Panc1 (cell line): ENCODE measurements around the gene ARHGAP44. TPM values are rescaled to one million over a fixed set of nuclear protein-coding genes. Genes with fewer than 3 reads are reported as not detected.

Experiments used
- ATAC-seq: fragments of 200-7000 bp; cut with Tn5 transposase; 2 replicates; pipeline ENCODE4 v1.9.1; 2020; ENCODE audit warnings: mild to moderate bottlenecking, moderate library complexity
- BruUV-seq: library from RNA; stranded (reverse); fragments of 400-500 nt; replicated peaks from 2 replicates; lab custom pipeline; 2021; lab: Mats Ljungman, UMichigan
- CTCF ChIA-PET: fragments of 300-600 bp; sonication (Branson Sonifier 250); formaldehyde crosslinking; loops from one replicate; lab custom pipeline; 2022; ENCODE audit warnings: antibody characterized with exemption; lab: Charles Lee
- POLR2A ChIA-PET: fragments of 300-600 bp; sonication (Branson Sonifier 250); formaldehyde crosslinking; loops from one replicate; lab custom pipeline; 2022; ENCODE audit warnings: antibody characterized with exemption; lab: Charles Lee
- DNase-seq: peaks from one replicate; pipeline ENCODE4 v3.0.0-alpha.2; 2010; ENCODE audit warnings: low read depth, low spot score
- H3K27ac ChIP-seq: 2 replicates; pipeline ENCODE4 v1.5.1; 2011; ENCODE audit warnings: mild to moderate bottlenecking, low read length, inconsistent platforms
- H3K27me3 ChIP-seq: fragments of 200-500 bp; sonication (Bioruptor generic); 2 replicates; pipeline ENCODE4 v1.6.0; 2014; ENCODE audit warnings: low read length, inconsistent platforms; ENCODE audit not compliant: control insufficient read depth, insufficient read depth
- H3K36me3 ChIP-seq: fragments of 200-500 bp; sonication (Bioruptor generic); 2 replicates; pipeline ENCODE4 v1.5.1; 2014; ENCODE audit warnings: inconsistent platforms, mild to moderate bottlenecking, low read length, moderate library complexity; ENCODE audit not compliant: control insufficient read depth, insufficient read depth
- H3K4me1 ChIP-seq: 2 replicates; pipeline ENCODE4 v1.5.1; 2011; ENCODE audit warnings: inconsistent platforms, mild to moderate bottlenecking, low read length, moderate library complexity; ENCODE audit not compliant: control insufficient read depth, insufficient read depth
- H3K4me3 ChIP-seq, 2 experiments: 2 replicates each; pipeline ENCODE4 v1.5.1; 2011 to 2012; ENCODE audit warnings: low read depth in 2 of 2, low read length in 2 of 2, mild to moderate bottlenecking in 2 of 2, inconsistent platforms in 1 of 2, moderate library complexity in 1 of 2
- H3K9me3 ChIP-seq: fragments of 200-500 bp; sonication (Bioruptor generic); 2 replicates; pipeline ENCODE4 v1.5.1; 2014; ENCODE audit warnings: low read depth, mild to moderate bottlenecking, inconsistent platforms, low read length, moderate library complexity; ENCODE audit not compliant: control insufficient read depth, insufficient read depth
- CTCF ChIP-seq: fragments of 450-650 bp; IDR thresholded peaks from 2 replicates; pipeline ENCODE4 v1.5.1; 2017; ENCODE audit warnings: mild to moderate bottlenecking
- POLR2AphosphoS5 ChIP-seq: IDR thresholded peaks from 2 replicates; pipeline ENCODE4 v1.6.1; 2012; ENCODE audit warnings: mild to moderate bottlenecking, low read depth, low read length, moderate library complexity
- SIN3A ChIP-seq: IDR thresholded peaks from 2 replicates; pipeline ENCODE4 v1.6.1; 2012; ENCODE audit warnings: low read depth, mild to moderate bottlenecking, low read length, moderate library complexity, borderline replicate concordance; ENCODE audit not compliant: insufficient read depth
- TCF7L2 ChIP-seq: IDR thresholded peaks from 2 replicates; pipeline ENCODE4 v1.6.1; 2011; ENCODE audit warnings: mild to moderate bottlenecking, low read depth, low read length, inconsistent platforms
- in situ Hi-C: cut with HindIII; loops from 2 replicates; pipeline ENCODE4 v1.10.0; 2016; ENCODE audit warnings: low sequenced_read_pairs, low pct_unique_long_range_greater_than_20kb
- intact Hi-C: fragments of 100-400 bp; cut with micrococcal nuclease; formaldehyde crosslinking; loops from one replicate; pipeline ENCODE4 v1.10.0; 2022; ENCODE audit not compliant: unreplicated experiment
- total RNA-seq: library from RNA; stranded (reverse); gene quantifications from one replicate; pipeline ENCODE4 v1.2.1, GENCODE V29; 2021; ENCODE audit not compliant: unreplicated experiment
- TF ChIP-seq, protein P1 (sequence below), 2 experiments: IDR thresholded peaks; 2 replicates each; pipeline ENCODE4 v1.6.1; 2011 to 2012; ENCODE audit warnings: low read depth in 2 of 2, control low read depth in 1 of 2, low read length in 1 of 2, mild to moderate bottlenecking in 1 of 2, moderate library complexity in 1 of 2; ENCODE audit not compliant: insufficient read depth in 1 of 2

The ARHGAP44 gene
- total RNA-seq, 1 experiment from 2014 or later = 0.80 TPM

DNA sequence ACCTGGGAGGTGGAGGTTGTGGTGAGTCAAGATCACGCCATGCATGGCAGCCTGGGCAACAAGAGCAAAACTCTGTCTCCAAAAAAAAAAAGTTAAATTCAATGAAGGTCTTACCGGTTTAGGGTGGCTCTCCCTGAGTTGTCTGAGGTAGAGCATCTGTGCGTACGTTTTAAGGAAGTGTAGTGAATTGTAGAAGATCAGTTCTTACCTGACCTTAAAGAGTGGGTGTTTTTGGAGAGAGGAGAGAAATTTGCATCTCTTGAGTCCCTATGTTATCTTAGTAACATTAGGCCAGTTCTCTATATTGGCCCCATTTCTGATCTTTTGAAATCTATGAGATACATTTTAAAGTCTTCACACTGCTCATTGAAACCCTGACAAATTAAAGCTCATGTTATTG is 172.4 kb downstream of the ARHGAP44 start:
- CTCF ChIA-PET = no interaction called here
- H3K9me3 ChIP-seq = no peaks in the 10 kb centered on the region
- no peaks in the 10 kb centered on the region for H3K36me3 ChIP-seq
- intact Hi-C loops (no loop called here), in situ Hi-C loops (no loop called here)
- POLR2A ChIA-PET = no interaction called here
- no peaks in the 10 kb centered on the region for H3K27me3 ChIP-seq
- no TSS peak for BruUV-seq
- no peak overlapping the region for H3K27ac ChIP-seq
- H3K4me3 ChIP-seq = no peak overlapping the region
- no peaks in the 10 kb centered on the region for H3K4me1 ChIP-seq
- TF ChIP-seq CTCF = no peak
- TF ChIP-seq, protein P1, sequence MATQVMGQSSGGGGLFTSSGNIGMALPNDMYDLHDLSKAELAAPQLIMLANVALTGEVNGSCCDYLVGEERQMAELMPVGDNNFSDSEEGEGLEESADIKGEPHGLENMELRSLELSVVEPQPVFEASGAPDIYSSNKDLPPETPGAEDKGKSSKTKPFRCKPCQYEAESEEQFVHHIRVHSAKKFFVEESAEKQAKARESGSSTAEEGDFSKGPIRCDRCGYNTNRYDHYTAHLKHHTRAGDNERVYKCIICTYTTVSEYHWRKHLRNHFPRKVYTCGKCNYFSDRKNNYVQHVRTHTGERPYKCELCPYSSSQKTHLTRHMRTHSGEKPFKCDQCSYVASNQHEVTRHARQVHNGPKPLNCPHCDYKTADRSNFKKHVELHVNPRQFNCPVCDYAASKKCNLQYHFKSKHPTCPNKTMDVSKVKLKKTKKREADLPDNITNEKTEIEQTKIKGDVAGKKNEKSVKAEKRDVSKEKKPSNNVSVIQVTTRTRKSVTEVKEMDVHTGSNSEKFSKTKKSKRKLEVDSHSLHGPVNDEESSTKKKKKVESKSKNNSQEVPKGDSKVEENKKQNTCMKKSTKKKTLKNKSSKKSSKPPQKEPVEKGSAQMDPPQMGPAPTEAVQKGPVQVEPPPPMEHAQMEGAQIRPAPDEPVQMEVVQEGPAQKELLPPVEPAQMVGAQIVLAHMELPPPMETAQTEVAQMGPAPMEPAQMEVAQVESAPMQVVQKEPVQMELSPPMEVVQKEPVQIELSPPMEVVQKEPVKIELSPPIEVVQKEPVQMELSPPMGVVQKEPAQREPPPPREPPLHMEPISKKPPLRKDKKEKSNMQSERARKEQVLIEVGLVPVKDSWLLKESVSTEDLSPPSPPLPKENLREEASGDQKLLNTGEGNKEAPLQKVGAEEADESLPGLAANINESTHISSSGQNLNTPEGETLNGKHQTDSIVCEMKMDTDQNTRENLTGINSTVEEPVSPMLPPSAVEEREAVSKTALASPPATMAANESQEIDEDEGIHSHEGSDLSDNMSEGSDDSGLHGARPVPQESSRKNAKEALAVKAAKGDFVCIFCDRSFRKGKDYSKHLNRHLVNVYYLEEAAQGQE (IDR thresholded peaks at IDR 0.05; ENCODE audit: insufficient read depth in 1 of 2, low read depth in 2 of 2, low read length in 1 of 2) = no peak
- TF ChIP-seq POLR2AphosphoS5 = no peak
- no peak for TF ChIP-seq SIN3A
- TF ChIP-seq TCF7L2 = no peak
- DNase-seq (no peak), ATAC-seq (no peak)

GRCh38 chr17:12963505-12963904 is 174.2 kb downstream of the ARHGAP44 start:
- intact Hi-C loops = no loop called here
- no TSS peak for BruUV-seq
- TF ChIP-seq, protein P1 (IDR thresholded peaks at IDR 0.05; ENCODE audit: insufficient read depth in 1 of 2, low read depth in 2 of 2, low read length in 1 of 2) = no peak
- no peak for TF ChIP-seq TCF7L2
- TF ChIP-seq POLR2AphosphoS5 = no peak
- TF ChIP-seq SIN3A = no peak
- no peak for TF ChIP-seq CTCF
- ATAC-seq (no peak), DNase-seq (no peak)
- no peak overlapping the region for H3K27ac ChIP-seq
- POLR2A ChIA-PET = no interaction called here
- H3K27me3 ChIP-seq = no peaks in the 10 kb centered on the region
- no peaks in the 10 kb centered on the region for H3K4me1 ChIP-seq
- H3K4me3 ChIP-seq = no peak overlapping the region
- CTCF ChIA-PET = no interaction called here
- in situ Hi-C loops = no loop called here
- no peaks in the 10 kb centered on the region for H3K9me3 ChIP-seq
- H3K36me3 ChIP-seq = no peaks in the 10 kb centered on the region
